K562 (cell line): ENCODE results near the gene FBXO22. TPM values are rescaled to one million over a fixed set of nuclear protein-coding genes. Genes with fewer than 3 reads are reported as not detected.
A peak's percentile ranks its signal among the peaks of the same experiment; 100 is the strongest.

ENCODE experiments used
- HNRNPL ChIP-seq: fragments of 200-400 bp; formaldehyde crosslinking; IDR thresholded peaks from 2 replicates; pipeline ENCODE4 v1.6.1; 2017; ENCODE audit warnings: low read depth, mild to moderate bottlenecking, low read length
- MGA ChIP-seq: fragments of 450-650 bp; IDR thresholded peaks from 2 replicates; pipeline ENCODE4 v1.6.1; 2016; ENCODE audit warnings: mild to moderate bottlenecking, moderate library complexity
- U2AF1 ChIP-seq: fragments of 200-400 bp; formaldehyde crosslinking; optimal IDR thresholded peaks from 2 replicates; pipeline ENCODE3; 2017; ENCODE audit warnings: mild to moderate bottlenecking, low read depth, low read length, moderate library complexity
- ZBTB7A ChIP-seq: IDR thresholded peaks from 2 replicates; pipeline ENCODE4 v1.6.1; 2011; ENCODE audit warnings: low read depth, mild to moderate bottlenecking, low read length, moderate library complexity, borderline replicate concordance; ENCODE audit not compliant: control insufficient read depth
- ZNF121 ChIP-seq: sonication (generic); formaldehyde crosslinking; conservative IDR thresholded peaks from 2 replicates; pipeline ENCODE4 v1.8.0; 2022; ENCODE audit warnings: missing genetic modification reagents
- ZNF407 ChIP-seq: fragments of 450-650 bp; IDR thresholded peaks from 2 replicates; pipeline ENCODE4 v1.6.1; 2016; ENCODE audit warnings: low read depth
- polyA plus RNA-seq, 8 experiments: library from polyadenylated mRNA; depleted of rRNA in 4 of 8; stranded (reverse) in 5 of 8; unstranded in 3 of 8; fragments of >200 nt; fragmentation: Nextera tagmentation in 2 of 8; fragmentation: Illumina TruSeq in 1 of 8; extraction: Ambion mirVana in 2 of 8; extraction: Trizol in 1 of 8; gene quantifications; 2 replicates each; pipeline versions ENCODE4 v1.2.1 to v1.2.3, GENCODE V29; 2011 to 2014; ENCODE audit warnings: inconsistent platforms in 1 of 8, missing spikeins in 1 of 8
- total RNA-seq, 7 experiments: library from RNA; depleted of rRNA in 6 of 7; stranded (reverse); fragments of >200 nt in 6 of 7; fragmentation: Illumina TruSeq in 2 of 7; extraction: Trizol in 2 of 7; gene quantifications; 2 replicates each; pipeline versions ENCODE4 v1.2.1 to v1.2.3, GENCODE V29; 2011 to 2021; ENCODE audit warnings: low replicate concordance in 1 of 7

The FBXO22 gene
- total and polyA plus RNA-seq, 9 of the 15 experiments (the other 6 are each of a cell fraction or from before 2014, with no cell fraction given): 24.4 to 99.4 (median 66.5) TPM

GRCh38 chr15:75903331-75904239 lies at the start of gene FBXO22 (continued):
- no peak for TF ChIP-seq MGA
- TF ChIP-seq ZNF407: peak; percentile 93
- TF ChIP-seq ZBTB7A: peak; percentile 76; the same call in 1 of the 2 replicates
- 0 out of 2 replicates have a peak, but pooled peaks have one; percentile 67 for TF ChIP-seq HNRNPL
- no peak for TF ChIP-seq U2AF1
- TF ChIP-seq ZNF121 (CRISPR knock-in tag): no peak; the same call in 1 of the 2 replicates
